ENCODE measurements around the gene SUMO4.

The SUMO4 gene

DNA sequence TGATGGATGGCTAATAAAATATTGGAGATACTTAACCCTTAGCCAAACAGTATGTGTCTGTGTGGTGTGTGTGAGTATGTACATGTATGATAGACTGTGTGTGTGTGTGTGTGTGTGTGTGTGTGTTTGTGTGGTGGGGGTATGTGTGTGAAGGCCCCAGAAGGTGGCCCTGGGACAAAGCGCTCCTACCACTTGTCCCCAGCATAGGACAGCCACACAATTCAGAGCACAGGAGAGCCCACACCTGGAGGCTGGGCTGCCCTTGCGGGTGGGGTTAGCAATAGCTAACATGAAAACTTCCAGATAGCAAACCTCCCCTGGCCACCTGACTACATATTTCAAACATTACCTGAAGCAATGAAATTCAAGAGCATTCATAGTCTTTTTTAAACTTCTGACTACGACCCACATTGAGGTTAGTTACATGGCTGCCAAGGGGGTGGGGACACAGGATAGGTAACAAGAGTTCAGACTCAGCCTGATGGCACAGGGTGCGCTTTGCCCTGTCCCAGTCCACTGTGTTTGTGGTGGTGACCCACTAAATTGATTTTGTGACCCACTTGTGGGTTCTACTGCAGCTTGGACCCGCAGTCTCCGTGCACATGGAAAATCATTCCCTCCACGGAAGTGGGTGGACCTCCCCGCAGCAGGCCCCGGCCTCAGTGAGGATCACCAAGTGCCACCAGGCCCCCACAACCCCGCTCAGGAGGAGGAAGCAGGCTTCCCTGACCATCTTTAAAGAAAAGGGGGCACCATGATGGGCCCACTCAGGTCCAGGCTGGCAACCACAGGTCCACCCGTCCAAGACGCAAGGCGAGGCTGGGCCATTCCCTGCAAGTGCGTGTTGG, 50.0 kb downstream of the SUMO4 start (continued):
- no peak for TF ChIP-seq PATZ1 (CRISPR knock-in tag; IDR thresholded peaks at IDR 0.05; ENCODE audit: borderline replicate concordance)
- TF ChIP-seq OSR1 (CRISPR knock-in tag; IDR thresholded peaks at IDR 0.05): no peak
- TF ChIP-seq ISL1 (CRISPR knock-in tag; IDR thresholded peaks at IDR 0.05): no peak
- no peak for TF ChIP-seq ZFP30 (CRISPR knock-in tag; IDR thresholded peaks at IDR 0.05)
- TF ChIP-seq CSRNP3 (CRISPR knock-in tag; IDR thresholded peaks at IDR 0.05): no peak
- TF ChIP-seq RARB (CRISPR knock-in tag; IDR thresholded peaks at IDR 0.05): no peak

All from SK-N-SH treated with all-trans-retinoic acid at 6 μM for 48 hours (cell line).